Muscle of back (tissue), 11 donors: ENCODE results near the gene CTNNA2. TPM values are rescaled to one million over a fixed set of nuclear protein-coding genes. Genes with fewer than 3 reads are reported as not detected.
A peak's percentile ranks its signal among the peaks of the same experiment; 100 is the strongest.

Source experiments
- DNase-seq, 3 donors: peaks; one replicate each; pipeline versions ENCODE4 v3.0.0 to v3.0.0-alpha.2; 2013
- polyA plus RNA-seq, 10 donors: library from polyadenylated mRNA; unstranded; fragments of 120-200 nt; gene quantifications; one replicate each; pipeline ENCODE4 v1.2.1, GENCODE V29; 2013; ENCODE audit not compliant: insufficient read length in 10 of 10

Gene CTNNA2
- polyA plus RNA-seq, 10 donors = 0.13 to 1.4 (median 0.46) TPM

- DNase-seq = no peak
Measured at GRCh38 chr2:80363791-80364349, 851.0 kb downstream of the CTNNA2 start.

GRCh38 chr2:80364524-80365212 is 851.8 kb downstream of the CTNNA2 start:
- no peak for DNase-seq

GRCh38 chr2:80365762-80366161 is 852.9 kb downstream of the CTNNA2 start:
- no peak for DNase-seq

GRCh38 chr2:80370375-80371009 is 857.6 kb downstream of the CTNNA2 start:
- DNase-seq = no peak

- no peak for DNase-seq
Measured at GRCh38 chr2:80374105-80374504, 861.3 kb downstream of the CTNNA2 start.

GRCh38 chr2:80377071-80377470 is 864.2 kb downstream of the CTNNA2 start:
- DNase-seq = peak in 2 of 3 donors; percentile 11 to 41

- peak; percentile 21 to 43 (median 38) for DNase-seq
Measured at GRCh38 chr2:80380736-80381135, 867.9 kb downstream of the CTNNA2 start.

- no peak for DNase-seq
Measured at GRCh38 chr2:80381666-80382065, 868.8 kb downstream of the CTNNA2 start.

- peak in 1 of 3 donors; percentile 25 for DNase-seq
Measured at GRCh38 chr2:80392441-80392840, 879.6 kb downstream of the CTNNA2 start.

- no peak for DNase-seq
Measured at GRCh38 chr2:80393991-80394390, 881.1 kb downstream of the CTNNA2 start.

GRCh38 chr2:80395251-80395650 is 882.4 kb downstream of the CTNNA2 start:
- DNase-seq = no peak

GRCh38 chr2:80396276-80396675 is 883.4 kb downstream of the CTNNA2 start:
- no peak for DNase-seq

GRCh38 chr2:80403081-80403480 is 890.2 kb downstream of the CTNNA2 start:
- no peak for DNase-seq

GRCh38 chr2:80407377-80407776 is 894.5 kb downstream of the CTNNA2 start:
- no peak for DNase-seq

GRCh38 chr2:80410346-80410745 is 897.5 kb downstream of the CTNNA2 start:
- DNase-seq = no peak

- DNase-seq = no peak
Measured at GRCh38 chr2:80413136-80413535, 900.3 kb downstream of the CTNNA2 start.

GRCh38 chr2:80417737-80418136 is 904.9 kb downstream of the CTNNA2 start:
- no peak for DNase-seq

- DNase-seq = no peak
Measured at GRCh38 chr2:80420530-80421208, 907.8 kb downstream of the CTNNA2 start.

- DNase-seq = no peak
Measured at GRCh38 chr2:80429251-80429650, 916.4 kb downstream of the CTNNA2 start.

- no peak for DNase-seq
Measured at GRCh38 chr2:80437959-80438358, 925.1 kb downstream of the CTNNA2 start.

- DNase-seq = no peak
Measured at GRCh38 chr2:80438686-80439085, 925.8 kb downstream of the CTNNA2 start.

GRCh38 chr2:80454628-80455027 is 941.8 kb downstream of the CTNNA2 start:
- DNase-seq = peak in 1 of 3 donors; percentile 3

GRCh38 chr2:80459028-80459427 is 946.2 kb downstream of the CTNNA2 start:
- DNase-seq = no peak
